Effector CD4-positive, alpha-beta T cell (primary cell): Measurements from ENCODE around the gene TMEM236.

Experiments
- DNase-seq: peaks from one replicate; pipeline ENCODE4 v3.0.0-alpha.2; 2020

Gene TMEM236

DNA sequence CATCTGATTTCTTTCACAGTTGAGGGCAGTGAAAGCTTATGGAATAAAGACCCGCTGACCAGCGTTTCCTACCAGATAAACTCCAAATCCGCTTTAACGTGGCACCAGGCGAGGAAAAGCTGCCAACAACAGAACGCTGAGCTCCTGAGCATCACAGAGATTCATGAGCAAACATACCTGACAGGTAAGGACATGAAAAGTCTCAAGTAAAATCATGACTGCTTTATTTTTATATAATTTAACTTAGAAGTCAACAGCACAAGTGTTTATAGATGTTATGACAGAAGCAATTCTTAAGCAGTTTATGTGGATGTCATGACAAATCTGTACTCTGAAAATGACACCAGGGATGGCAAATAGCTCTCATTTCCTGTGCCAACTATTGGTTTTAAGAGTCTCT is 81.7 kb downstream of the TMEM236 start:
- no peak for DNase-seq

DNA sequence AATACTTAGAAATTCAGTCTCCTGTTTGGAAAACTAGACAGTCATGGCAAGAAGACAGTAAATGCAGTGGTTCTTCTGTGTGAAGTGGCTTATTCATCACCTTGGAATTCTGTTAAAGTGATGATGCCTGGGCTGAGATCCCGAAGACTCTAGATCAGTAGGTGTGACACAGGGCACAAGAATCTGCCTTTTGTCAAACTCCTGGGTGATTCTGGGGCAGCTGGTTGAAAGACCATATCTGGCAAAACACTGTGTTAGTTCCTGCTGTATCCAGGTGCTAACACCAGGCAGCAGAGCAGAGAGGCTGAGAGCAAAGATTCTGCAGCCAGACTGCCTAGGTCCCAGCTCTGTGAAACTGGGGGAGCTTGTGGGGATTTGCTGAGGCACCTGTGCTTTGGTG is 83.7 kb downstream of the TMEM236 start:
- DNase-seq: no peak

GRCh38 chr10:17836942-17837341 is 84.9 kb downstream of the TMEM236 start:
- DNase-seq: no peak

DNA sequence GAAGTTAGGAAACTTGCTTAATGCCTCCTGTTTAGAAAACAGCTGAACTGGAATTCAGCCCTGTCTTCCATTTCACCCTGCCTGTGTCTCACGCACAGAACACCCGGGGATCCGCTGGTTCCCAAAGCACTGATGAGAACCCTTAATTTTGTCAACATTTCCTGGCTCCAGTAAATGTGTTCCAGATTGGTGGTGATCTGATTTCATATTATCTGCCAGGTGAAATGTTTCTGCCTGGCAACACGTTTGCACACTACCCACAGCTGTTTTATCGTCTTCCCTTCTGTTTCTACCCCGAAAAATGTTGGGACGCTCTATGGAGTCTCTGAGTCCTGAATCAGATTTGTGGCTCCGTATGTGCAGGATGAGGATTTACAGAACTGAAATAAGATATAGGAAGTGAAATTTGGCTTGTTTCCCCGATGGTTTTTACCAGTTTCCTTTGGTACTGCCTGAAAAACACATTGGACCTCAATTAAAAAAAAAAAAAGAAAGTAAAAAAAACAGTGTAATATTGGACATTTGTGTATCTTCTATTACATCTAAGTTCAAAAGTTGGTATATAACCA is 86.2 kb downstream of the TMEM236 start:
- no peak for DNase-seq

- DNase-seq: no peak
These were observed 89.0 kb downstream of the TMEM236 start for GRCh38 chr10:17841050-17841449.

GRCh38 chr10:17842641-17843040 is 90.6 kb downstream of the TMEM236 start:
- no peak for DNase-seq

DNA sequence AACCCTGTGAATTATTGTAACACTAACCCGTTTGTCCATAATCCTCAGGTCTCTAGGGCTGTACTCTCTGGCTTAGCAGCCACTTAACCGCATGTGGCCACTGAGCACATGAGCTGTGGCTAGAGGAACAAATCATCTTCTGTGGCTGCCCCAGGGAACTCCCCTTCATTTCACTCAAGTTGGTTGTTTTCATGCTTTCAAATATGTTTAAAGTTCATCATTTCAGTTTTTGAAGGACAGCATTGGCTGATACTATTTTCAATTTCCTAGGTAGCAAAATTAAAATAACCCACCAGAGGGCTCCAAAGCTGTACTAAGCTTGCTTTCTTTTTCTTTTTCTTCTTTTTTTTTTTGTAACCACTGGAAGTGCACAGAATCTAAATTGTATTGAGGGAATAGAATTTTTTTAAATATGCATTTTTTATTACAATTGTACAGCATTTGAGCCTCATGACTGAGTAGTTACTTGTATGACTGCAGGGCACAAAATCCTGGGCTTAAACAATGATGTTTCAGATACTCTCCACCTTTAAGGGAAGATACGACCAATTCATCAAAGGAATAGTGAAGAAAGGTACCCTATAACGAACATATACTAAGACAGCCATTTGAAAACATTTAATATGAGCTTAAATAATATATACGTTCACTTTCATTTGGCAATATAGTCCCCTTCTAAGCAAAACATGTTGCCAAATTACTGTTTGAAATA is 95.7 kb downstream of the TMEM236 start:
- no peak for DNase-seq

GRCh38 chr10:17848646-17849045 is 96.6 kb downstream of the TMEM236 start:
- no peak for DNase-seq
